Measurements from ENCODE around the gene LRCOL1.
A peak's percentile ranks its signal among the peaks of the same experiment; 100 is the strongest.

Gene LRCOL1

GRCh38 chr12:132625731-132626430 lies 15.5 kb upstream of the LRCOL1 start:
- no peak for TF ChIP-seq TAF1 (IDR thresholded peaks at IDR 0.05; ENCODE audit: low read depth, low read length)
- FAIRE-seq (no peak), DNase-seq (ENCODE audit: insufficient read length, low spot score) (no peak)

- FAIRE-seq (no peak), DNase-seq (ENCODE audit: insufficient read length, low spot score) (no peak)
- TF ChIP-seq SPI1 (IDR thresholded peaks at IDR 0.05; ENCODE audit: low read depth, low read length) (no peak), PAX5 (IDR thresholded peaks at IDR 0.05; ENCODE audit: insufficient read depth, low read length, severe bottlenecking) (no peak), POLR2AphosphoS5 (IDR thresholded peaks at IDR 0.05; ENCODE audit: low read depth, low read length) (no peak), POLR2A (IDR thresholded peaks at IDR 0.05; ENCODE audit: low read depth, low read length) (no peak), TAF1 (IDR thresholded peaks at IDR 0.05; ENCODE audit: low read depth, low read length) (no peak), POU2F2 (IDR thresholded peaks at IDR 0.05; ENCODE audit: low read depth, low read length) (no peak)
Measured at GRCh38 chr12:132624910-132625630, 14.7 kb upstream of the LRCOL1 start.

GRCh38 chr12:132624186-132624855 lies 13.9 kb upstream of the LRCOL1 start:
- TF ChIP-seq POLR2A (IDR thresholded peaks at IDR 0.05; ENCODE audit: low read depth, low read length), result no peak
- TF ChIP-seq SPI1 (IDR thresholded peaks at IDR 0.05; ENCODE audit: low read depth, low read length), result no peak
- no peak for TF ChIP-seq TAF1 (IDR thresholded peaks at IDR 0.05; ENCODE audit: low read depth, low read length)
- no peak for TF ChIP-seq PAX5 (IDR thresholded peaks at IDR 0.05; ENCODE audit: insufficient read depth, low read length, severe bottlenecking)
- no peak for TF ChIP-seq POU2F2 (IDR thresholded peaks at IDR 0.05; ENCODE audit: low read depth, low read length)
- TF ChIP-seq POLR2AphosphoS5 (IDR thresholded peaks at IDR 0.05; ENCODE audit: low read depth, low read length), result no peak
- FAIRE-seq (no peak), DNase-seq (ENCODE audit: insufficient read length, low spot score) (no peak)

GRCh38 chr12:132623072-132623869 lies 12.9 kb upstream of the LRCOL1 start:
- TF ChIP-seq PAX5 (IDR thresholded peaks at IDR 0.05; ENCODE audit: insufficient read depth, low read length, severe bottlenecking) (no peak), SPI1 (IDR thresholded peaks at IDR 0.05; ENCODE audit: low read depth, low read length) (no peak), POU2F2 (IDR thresholded peaks at IDR 0.05; ENCODE audit: low read depth, low read length) (no peak), POLR2A (IDR thresholded peaks at IDR 0.05; ENCODE audit: low read depth, low read length) (no peak), TAF1 (IDR thresholded peaks at IDR 0.05; ENCODE audit: low read depth, low read length) (no peak), POLR2AphosphoS5 (IDR thresholded peaks at IDR 0.05; ENCODE audit: low read depth, low read length) (no peak)
- DNase-seq (ENCODE audit: insufficient read length, low spot score) (no peak), FAIRE-seq (no peak)

- FAIRE-seq, result no peak
Measured at GRCh38 chr12:132622437-132623071, 12.2 kb upstream of the LRCOL1 start.

GRCh38 chr12:132621657-132622435 lies 11.5 kb upstream of the LRCOL1 start:
- FAIRE-seq (no peak), DNase-seq (ENCODE audit: insufficient read length, low spot score) (no peak)
- TF ChIP-seq SPI1 (IDR thresholded peaks at IDR 0.05; ENCODE audit: low read depth, low read length) (no peak), POLR2AphosphoS5 (IDR thresholded peaks at IDR 0.05; ENCODE audit: low read depth, low read length) (no peak), POU2F2 (IDR thresholded peaks at IDR 0.05; ENCODE audit: low read depth, low read length) (no peak), PAX5 (IDR thresholded peaks at IDR 0.05; ENCODE audit: insufficient read depth, low read length, severe bottlenecking) (no peak), POLR2A (IDR thresholded peaks at IDR 0.05; ENCODE audit: low read depth, low read length) (no peak), TAF1 (IDR thresholded peaks at IDR 0.05; ENCODE audit: low read depth, low read length) (no peak)

More at GRCh38 chr12:132622437-132623071, 12.2 kb upstream of the LRCOL1 start:
- TF ChIP-seq TAF1 (IDR thresholded peaks at IDR 0.05; ENCODE audit: low read depth, low read length), result no peak
- DNase-seq (ENCODE audit: insufficient read length, low spot score), result no peak

GRCh38 chr12:132620899-132621656 lies 10.7 kb upstream of the LRCOL1 start:
- no peak for DNase-seq (ENCODE audit: insufficient read length, low spot score)
- TF ChIP-seq POU2F2 (IDR thresholded peaks at IDR 0.05; ENCODE audit: low read depth, low read length) (0 out of 2 replicates have a peak, but pooled peaks have one; percentile 26), SPI1 (IDR thresholded peaks at IDR 0.05; ENCODE audit: low read depth, low read length) (no peak), TAF1 (IDR thresholded peaks at IDR 0.05; ENCODE audit: low read depth, low read length) (no peak), POLR2A (IDR thresholded peaks at IDR 0.05; ENCODE audit: low read depth, low read length) (no peak)
- no peak for FAIRE-seq
